ENCODE measurements around the gene VARS1.
A peak's percentile ranks its signal among the peaks of the same experiment; 100 is the strongest.
"Not testable (repeated sequence)": the region's sequence is repeated elsewhere in the genome, so short reads cannot be mapped to it uniquely, and the experiment has no call there.

The VARS1 gene

GRCh38 chr6:31795616-31796298 is at the start of gene VARS1:
TSS of gene VARS1 (minus strand) at chr6:31795752. CDS start at chr6:31795217, 535 bp downstream.
- DNase-seq, result peak; percentile 35

DNA sequence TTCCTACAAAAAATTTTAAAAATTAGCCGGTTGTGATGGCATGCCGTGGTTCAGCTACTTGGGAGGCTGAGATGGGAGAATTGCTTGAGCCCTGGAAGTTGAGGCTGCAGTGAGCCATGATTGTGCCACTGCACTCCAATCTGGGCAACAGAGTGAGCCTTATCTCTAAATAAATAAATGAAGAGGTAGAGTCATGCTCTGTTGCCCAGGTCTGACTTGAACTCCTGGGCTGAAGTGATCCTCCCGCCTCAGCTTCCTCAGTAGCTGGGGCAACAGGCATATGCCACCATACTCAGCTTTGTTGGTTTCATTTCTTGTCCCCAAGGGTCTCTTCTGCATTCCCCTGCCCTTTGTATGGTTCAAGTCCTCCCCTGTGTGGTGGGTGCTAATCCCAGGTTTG is 49.0 kb upstream of the VARS1 start:
- DNase-seq, result no peak

DNA sequence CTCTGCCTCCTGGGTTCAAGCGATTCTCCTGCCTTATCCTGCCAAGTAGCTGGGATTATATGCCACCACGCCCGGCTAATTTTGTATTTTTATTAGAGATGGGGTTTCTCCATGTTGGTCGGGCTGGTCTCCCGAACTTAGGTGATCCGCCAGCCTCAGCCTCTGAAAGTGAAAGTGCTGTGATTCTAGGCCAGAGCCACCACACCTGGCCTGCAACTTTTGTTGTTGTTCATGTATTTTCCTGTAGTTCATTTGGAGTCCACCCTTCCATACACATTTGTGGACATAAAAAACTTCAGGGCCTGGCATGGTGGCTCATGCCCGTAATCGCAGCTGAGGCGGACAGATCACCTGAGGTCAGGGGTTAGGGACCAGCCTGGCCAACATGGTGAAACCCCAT is 46.5 kb upstream of the VARS1 start:
- no peak for DNase-seq

DNA sequence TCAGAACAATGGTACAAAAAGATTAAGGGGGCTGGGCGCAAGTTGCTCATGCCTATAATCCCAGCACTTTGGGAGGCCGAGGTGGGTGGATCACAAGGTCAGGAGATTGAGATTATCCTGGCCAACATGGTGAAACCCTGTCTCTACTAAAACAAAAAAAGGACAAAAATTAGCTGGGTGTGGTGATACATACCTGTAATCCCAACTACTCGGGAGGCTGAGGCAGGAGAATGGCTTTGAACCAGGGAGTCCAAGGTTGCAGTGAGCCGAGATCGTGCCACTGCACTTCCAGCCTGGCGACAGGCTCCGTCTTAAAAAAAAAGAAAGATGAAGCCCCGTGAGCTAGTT is 44.2 kb upstream of the VARS1 start:
- not testable (repeated sequence) for DNase-seq

DNA sequence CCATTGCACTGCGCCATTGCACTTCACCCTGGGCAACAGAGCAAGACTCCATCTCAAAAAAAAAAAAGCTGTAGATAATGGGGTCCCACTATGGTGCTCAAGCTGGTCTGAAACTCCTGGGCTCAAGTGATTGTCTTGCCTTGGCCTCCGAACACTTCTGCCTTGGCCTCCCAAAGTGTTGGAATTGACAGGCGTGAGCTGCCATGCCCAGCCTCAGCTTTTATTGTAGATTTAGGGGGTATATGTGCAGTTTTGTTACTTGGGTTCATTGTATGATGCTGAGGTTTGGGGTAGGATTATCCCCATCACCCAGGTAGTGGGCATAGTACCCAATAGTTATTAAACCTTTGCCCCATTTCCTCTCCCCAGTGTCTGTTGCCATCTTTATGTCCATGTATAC is 43.4 kb upstream of the VARS1 start:
- DNase-seq, result no peak

GRCh38 chr6:31838114-31838553 is 42.6 kb upstream of the VARS1 start:
- DNase-seq, result not testable (repeated sequence)

- no peak for DNase-seq
Observed at GRCh38 chr6:31837369-31838113, 42.0 kb upstream of the VARS1 start.

GRCh38 chr6:31836474-31837368 is 41.2 kb upstream of the VARS1 start:
- DNase-seq, result no peak

DNA sequence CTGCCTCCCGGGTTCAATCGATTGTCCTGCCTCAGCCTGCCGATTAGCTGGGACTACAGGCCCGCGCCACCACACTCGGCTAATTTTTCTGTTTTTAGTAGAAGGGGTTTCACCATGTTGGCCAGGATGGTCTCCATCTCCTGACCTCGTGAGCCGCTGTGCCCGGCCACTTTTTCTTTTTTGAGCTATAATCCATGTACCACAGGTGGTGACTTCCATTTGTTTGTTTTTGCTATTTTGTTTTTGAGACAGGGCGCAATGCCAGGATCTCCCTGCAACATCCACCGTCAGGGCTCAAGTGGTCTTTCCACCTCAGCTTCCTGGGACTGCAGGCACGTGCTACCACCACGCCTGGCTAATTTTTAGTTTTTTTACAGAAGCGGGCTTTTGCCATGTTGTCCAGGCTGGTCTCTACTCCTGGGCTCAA is 40.5 kb upstream of the VARS1 start:
- no peak for DNase-seq

- peak; percentile 57 for DNase-seq
Observed at GRCh38 chr6:31834367-31835250, 39.1 kb upstream of the VARS1 start.

DNA sequence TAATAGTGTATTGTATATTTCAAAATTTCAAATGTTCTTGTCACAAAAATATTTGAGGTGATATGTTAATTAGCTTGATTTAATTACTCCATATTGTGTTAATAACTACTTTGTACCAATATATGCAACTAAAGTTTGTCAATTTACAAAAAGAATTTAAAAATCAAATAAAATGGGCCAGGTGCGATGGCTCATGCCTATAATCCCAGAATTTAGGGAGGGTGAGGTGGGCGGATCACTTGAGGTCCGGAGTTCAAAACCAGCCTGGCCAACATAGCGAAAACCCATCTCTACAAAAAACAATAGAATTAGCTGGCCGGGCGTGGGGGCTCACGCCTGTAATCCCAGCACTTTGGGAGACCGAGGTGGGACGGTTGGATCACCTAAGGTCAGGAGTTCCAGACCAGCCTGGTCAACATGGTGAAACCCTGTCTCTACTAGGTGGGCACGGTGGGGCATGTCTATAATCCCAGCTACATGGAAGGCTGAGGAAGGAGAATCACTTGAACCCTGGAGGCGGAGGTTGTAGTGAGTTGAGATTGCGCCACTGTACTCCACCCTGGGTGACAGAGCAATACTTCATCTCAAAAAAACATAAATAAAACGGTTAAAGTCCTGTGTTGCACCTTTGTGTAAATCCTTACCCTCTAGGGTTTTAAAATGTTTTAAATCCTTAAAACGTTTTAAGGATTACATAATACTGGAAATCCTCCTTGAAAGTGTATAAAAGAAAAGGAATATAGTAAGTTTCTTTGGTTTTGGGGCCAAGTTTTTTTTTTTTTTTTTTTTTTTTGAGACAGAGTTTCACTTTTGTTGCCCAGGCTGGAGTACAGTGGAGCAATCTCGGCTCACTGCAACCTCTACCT is 36.0 kb upstream of the VARS1 start:
- DNase-seq, result no peak

GRCh38 chr6:31830886-31831335 is 35.4 kb upstream of the VARS1 start:
- DNase-seq, result no peak

GRCh38 chr6:31829633-31830283 is 34.2 kb upstream of the VARS1 start:
- DNase-seq, result peak; percentile 34

DNA sequence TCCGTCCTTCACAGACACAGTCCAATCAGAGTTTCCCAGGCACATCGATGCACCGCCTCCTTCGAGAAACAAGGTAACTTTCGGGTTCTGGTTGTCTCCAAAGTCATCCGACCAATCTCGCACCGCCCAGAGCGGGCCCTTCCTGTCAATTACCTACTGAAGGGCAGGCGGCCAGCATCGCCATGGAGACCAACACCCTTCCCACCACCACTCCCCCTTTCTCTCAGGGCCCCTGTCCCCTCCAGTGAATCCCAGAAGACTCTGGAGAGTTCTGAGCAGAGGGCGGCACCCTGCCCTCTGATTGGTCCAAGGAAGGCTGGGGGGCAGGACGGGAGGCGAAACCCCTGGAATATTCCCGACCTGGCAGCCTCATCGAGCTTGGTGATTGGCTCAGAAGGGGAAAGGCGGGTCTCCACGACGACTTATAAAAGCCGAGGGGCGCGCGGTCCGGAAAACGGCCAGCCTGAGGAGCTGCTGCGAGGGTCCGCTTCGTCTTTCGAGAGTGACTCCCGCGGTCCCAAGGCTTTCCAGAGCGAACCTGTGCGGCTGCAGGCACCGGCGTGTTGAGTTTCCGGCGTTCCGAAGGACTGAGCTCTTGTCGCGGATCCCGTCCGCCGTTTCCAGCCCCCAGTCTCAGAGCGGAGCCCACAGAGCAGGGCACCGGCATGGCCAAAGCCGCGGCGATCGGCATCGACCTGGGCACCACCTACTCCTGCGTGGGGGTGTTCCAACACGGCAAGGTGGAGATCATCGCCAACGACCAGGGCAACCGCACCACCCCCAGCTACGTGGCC is 31.9 kb upstream of the VARS1 start, which contains the start of gene HSPA1B:
Gene HSPA1B (plus strand): TSS at position 453 of the 794 bp plus-strand sequence. CDS start 213 bp downstream, at position 666.
- peak; percentile 76 for DNase-seq

DNA sequence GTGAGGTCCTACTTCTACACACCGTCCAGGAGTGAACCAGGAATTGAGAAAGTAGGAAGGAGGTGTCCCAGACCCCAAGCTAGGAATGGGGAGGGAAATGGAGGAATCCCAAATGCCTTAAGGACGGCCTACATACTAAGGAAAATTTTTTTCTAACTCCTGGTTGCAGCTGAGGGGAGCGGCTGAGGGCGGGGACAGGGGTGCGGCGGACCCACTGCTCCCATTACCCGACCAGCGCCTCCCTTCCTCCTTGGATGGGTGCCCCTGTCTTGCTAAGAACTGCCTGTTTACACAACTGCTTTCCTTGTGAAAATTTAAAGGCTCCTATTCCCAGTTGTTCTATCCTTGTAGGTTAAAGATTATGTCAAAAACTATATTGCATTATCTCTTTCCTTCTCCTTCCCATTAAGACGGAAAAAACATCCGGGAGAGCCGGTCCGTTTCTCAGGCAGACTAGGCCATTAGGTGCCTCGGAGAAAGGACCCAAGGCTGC is 31.3 kb upstream of the VARS1 start:
- DNase-seq, result no peak

- DNase-seq, result no peak
Observed at GRCh38 chr6:31825553-31825952, 30.0 kb upstream of the VARS1 start.

DNA sequence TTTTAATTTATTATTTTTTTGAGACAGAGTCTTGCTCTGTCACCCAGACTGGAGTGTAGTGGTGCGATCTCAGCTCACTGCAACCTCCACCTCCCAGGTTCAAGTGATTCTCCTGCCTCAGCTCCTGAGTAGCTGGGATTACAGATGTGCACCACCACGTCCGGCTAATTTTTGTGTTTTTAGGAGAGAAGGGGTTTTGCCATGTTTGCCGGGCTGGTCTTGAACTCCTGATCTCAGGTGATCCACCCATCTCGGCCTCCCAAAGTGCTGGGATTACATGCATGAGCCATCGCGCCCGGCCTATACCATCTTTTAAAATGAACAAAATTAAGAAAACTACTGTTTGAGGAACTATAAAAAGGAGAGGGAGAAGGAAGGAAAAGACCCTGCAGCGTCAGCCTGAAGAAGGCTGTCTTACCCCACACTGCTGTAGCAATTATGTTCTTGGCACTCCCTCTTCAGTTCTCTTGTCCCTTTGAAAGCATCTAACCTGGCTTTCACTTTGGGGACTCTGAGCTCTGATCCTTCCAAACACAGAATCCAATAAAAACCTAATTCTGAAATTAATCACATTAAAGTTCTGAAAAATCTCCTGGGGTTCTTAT is 28.1 kb upstream of the VARS1 start:
- not testable (repeated sequence) for DNase-seq

- no peak for DNase-seq
Observed at GRCh38 chr6:31822036-31822821, 26.7 kb upstream of the VARS1 start.
